Stimulated activated CD8-positive, alpha-beta memory T cell treated with anti-CD3 and anti-CD28 coated beads, Interleukin-4, amount 100 ng/mL, for 48 hours (primary cell): ENCODE data around the gene F12.
A peak's percentile ranks its signal among the peaks of the same experiment; 100 is the strongest.
"Not testable (repeated sequence)": the region's sequence is repeated elsewhere in the genome, so short reads cannot be mapped to it uniquely, and the experiment has no call there.

ENCODE experiments used
- DNase-seq: peaks from one replicate; pipeline ENCODE4 v3.0.0-alpha.2; 2020

The F12 gene

DNA sequence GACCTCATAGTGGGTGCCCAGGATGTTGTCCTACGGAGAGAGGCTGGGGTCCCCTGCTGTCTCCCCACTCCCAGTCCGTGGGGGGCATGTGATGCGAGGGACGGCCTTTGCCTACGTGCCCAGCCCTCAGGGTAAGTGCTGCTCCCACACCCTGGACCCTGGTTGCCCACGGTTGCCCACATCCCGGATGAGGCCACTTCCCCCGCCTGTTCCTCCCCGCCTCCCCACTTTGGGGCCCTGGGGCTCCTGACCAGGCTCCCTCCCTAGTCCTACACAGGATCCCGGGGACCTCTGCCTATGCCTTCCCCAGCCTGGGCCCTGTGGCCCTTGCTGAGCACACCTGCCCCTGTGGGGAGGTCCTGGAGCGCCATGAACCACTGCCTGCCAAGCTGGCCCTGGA, 23.6 kb downstream of the F12 start:
- no peak for DNase-seq

DNA sequence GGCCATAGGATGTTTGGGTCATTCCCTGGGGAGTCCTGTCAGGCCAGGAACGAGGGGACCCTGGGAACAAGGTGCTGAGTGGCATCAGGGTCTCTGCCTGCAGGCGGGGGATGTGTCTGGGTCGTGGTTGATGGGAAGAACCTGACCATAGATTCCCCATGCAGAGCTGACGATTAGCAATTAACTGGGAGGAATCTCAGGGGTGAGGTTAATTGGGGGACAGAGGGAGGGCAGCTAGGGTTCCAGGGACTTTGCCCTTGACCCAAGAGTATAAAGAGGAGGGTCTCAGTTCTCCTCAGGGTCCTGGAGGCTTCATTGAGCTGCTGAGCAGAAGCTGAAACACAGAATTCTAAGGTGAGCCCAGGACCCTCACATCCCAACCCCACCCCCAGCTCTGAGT, 25.2 kb downstream of the F12 start, which contains the start of gene SLC34A1:
Gene SLC34A1, plus strand, starts transcription at position 301 of the 400 bp plus-strand sequence. CDS start 1,308 bp downstream, outside the sequence.
- DNase-seq, result no peak

DNA sequence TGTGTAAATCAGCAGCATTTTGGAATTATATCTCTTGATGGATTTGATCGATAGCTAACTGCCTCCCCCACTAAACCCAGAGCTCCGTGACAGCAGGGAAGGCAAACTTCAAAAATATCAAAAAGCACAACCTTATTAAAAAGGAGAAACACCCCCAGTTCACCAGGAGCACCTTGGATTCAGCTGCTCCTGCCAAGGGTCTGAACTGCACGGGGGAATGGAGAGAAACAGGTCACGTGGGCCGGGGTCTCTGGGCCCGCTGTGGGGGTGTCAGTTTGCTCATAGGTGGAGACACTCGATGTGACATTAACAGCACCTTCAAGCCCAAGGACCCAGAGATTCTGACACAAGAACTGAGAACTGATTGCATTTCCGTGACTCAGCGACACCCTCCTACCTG, 26.2 kb downstream of the F12 start:
- DNase-seq, result no peak

DNA sequence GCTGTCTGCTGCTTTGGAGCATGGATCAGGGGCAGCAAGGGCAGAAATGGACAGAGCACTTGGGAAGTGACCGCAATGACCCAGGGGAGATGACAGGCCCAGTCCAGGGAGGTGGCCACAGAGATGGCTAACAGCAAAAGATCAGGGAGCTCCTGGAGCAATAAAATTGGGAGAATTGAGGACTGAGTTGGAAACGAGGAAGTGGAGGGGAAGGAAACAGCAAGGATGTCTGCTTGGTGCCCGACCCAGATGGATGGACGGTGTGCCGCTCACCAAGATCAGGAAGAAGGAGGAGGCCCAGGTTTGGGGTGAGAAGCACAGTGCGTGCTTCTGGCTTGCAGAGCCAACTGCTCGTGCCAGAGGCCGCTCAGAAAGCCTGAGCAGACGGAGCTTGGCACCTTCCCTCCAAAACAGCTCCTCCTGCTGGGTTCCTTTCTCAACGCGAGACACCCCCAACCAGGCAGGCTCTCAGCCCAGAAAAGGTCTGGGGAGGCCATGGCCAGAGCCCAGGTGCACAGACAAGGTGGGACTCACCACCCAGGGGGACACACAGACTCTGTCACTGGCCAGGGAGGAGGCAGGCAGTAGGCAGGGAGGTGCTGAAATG, 26.8 kb downstream of the F12 start:
- no peak for DNase-seq

DNA sequence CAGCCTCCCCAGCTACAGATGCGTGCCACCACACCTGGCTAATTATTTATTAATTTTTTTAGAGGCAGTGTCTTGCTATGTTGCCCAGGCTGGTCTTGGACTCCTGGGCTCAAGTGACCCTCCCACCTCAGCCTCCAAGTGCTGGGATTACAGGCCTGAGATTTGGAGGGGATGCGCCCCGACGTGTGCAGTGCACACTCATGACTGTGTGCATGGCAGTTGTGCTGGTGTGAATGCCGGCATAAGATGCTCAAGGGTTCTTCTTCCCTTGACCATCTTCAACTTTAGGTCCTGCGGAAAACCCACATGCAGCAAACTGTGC, 28.6 kb downstream of the F12 start:
- no peak for DNase-seq

DNA sequence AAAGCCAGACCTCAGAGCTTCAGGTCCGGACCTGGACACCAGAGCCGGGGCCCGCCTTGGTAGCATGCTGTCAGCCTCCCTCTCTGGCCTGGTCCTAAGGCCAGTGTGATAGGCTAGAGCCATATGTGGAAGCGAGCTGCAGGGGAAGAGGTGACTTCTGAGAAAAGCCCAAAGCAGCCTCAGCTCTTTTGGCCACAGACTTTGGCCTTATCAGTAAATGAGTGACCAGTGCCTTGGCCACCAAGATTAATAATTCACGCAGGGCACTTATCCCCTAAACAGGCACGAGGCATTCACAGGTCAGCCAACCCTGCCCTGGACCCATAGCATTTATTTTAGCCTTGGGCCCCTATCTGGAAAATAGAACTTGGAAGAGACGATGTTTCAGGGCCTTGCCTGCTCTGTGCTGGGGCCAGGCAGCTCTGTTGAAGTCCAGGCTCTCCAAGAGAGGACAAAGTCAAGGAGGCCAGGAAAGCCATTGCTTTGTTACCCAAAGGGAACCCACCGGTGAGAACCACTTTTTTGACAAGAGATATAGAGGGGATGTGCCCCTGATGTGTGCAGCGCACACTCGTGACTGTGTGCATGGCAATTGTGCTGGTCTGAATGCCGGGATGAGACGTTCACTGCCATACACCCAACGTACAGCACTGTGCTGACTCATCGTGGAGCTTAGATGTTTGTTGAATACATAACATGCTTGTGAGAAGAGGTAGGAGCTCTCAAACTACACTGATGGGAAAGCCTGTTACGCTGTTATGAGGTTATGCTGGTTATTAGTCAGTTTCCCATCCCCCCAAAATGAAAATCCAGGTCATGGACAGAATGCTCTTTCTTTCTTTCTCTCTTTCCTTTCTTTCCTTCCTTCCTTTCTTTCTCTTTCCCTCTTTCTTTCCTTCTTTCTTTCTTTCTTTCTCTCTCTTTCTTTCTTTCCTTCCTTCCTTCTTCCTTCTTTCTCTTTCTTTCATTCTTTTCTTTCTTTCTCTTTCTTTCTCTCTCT, 30.2 kb downstream of the F12 start:
- DNase-seq, result no peak

DNA sequence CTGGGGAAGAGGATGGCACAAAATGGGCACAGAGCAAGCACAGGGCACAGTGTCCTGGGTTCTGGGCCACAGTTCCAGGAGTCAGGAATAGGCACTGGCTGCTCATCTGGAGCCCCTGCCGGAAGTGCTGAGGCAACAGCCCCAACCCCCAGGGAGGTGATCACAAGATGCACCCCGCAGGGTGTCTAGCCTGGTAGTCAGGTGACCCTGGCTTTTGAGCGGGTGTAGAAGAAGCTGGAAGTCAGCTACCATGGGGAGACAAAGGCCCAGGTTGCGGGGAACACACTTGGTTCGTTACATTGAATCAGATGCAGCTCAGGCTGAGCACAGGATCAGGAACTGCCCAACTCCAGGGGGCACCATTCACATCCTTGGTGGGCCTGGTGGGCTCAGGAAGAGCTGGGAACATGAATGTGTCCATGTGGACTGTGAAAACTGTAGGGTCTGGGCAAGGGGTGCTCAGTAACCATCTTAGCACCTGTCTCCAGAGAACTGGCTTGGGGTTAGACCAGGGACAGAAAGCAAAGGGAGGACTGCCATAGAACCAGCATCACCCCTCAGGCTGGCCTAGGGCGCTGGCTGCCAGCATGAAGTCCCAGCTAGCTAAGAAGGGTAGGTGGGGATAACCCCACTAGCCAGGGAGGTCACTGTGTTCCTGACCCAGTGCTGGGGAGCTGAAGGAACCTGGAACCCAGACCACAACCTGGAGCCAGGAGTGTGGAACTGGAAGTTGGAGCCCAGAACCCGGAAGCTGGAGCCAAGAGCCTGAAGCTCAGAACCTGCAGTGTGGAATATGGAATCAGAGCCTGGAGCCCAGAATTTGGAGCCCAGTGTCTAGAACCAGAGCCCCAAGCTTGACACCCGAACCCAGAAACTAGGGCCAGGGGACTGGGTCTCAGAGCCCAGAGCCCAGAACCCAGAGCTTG, 31.2 kb downstream of the F12 start:
- no peak for DNase-seq

DNA sequence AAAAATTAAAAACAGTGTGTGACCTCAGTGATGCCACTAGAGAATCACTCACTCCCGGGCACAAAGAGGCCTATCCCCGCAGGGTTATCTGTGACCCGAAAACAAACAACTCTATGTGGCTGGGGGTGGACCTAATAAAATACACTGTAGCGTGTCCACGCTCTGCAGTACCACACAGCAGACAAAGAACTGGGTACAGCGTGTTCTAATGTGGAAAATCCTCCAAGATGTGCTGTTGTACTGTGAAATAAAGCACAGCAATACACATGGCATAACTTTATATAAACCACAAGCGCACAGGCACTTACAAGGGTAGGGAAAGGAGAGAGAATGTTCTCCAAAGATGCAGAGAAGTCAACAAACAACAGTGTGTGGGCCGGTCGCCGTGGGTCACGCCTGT, 33.3 kb downstream of the F12 start:
- DNase-seq, result no peak

DNA sequence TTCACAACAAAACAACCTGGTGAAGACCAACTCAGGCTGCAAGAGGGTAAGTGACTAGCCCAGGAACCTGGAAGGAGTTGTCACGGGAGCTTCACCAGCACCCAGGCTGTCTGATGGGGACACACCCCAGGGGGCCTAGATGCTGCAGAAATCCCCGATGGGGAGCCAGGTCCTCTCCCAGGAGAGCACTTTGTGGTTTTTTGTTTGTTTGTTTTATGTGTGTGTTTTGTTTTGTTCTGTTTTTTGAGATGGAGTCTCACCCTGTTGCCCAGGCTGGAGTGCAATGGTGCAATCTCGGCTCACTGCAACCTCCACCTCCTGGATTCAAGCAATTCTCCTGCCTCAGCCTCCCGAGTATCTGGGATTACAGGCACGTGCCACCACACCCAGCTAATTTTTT, 33.8 kb downstream of the F12 start:
- not testable (repeated sequence) for DNase-seq

DNA sequence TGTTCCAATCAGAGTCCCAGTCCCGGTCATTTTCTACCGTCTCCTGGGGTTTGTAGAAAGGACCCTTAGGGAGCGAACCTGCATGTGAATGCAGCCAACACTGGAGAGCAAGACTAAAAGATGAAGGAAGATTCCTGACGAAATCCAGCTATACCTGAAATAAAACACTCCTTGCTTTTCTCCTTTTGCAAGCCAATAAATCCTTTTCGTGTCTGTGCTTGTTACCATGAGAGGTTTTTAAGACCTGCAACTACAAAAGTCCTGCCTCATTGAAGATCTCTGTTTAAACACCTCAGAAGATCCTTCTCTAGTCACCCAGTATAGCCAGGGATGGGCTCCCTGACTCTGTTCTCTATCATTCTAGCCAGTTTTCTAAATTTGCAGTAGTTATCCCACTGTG, 35.2 kb downstream of the F12 start:
- DNase-seq, result no peak

DNA sequence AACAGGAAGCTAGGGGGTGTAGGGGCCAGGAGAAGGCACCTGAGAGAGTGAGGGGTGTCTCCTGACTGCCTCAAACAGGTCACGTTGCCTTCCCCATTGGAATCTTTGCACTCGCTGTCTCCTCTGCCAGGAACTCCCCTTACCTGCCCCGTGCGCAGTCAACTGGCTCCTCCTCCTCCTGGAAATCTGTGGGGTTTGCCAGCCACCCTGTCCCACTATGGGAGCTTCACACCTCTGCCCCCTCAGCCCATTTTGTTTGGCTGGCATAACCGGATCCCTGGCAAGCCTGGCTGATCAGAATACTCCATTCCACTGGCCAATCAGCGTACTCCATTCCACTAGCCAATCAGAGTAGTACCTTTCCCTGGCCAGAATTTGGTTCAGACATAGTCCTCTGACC, 35.6 kb downstream of the F12 start:
- DNase-seq, result no peak

DNA sequence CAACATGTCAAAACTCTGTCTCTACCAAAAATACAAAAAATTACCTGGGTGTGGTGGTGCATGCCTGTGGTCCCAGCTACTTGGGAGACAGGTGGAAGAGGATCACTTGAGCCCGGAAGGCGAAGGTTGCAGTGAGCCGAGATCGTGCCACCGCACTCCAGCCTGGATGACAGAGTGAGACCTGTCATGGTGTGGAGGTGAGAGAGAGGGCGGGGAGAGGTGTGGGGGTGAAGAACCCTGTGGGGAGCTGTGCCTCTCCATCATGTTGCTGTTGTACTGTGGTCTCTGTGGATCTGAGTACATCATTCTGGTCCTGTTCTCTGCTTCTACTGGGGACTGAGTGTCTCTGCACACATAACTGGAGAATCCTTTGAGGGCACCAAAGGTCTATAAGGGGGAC, 36.5 kb downstream of the F12 start:
- no peak for DNase-seq

DNA sequence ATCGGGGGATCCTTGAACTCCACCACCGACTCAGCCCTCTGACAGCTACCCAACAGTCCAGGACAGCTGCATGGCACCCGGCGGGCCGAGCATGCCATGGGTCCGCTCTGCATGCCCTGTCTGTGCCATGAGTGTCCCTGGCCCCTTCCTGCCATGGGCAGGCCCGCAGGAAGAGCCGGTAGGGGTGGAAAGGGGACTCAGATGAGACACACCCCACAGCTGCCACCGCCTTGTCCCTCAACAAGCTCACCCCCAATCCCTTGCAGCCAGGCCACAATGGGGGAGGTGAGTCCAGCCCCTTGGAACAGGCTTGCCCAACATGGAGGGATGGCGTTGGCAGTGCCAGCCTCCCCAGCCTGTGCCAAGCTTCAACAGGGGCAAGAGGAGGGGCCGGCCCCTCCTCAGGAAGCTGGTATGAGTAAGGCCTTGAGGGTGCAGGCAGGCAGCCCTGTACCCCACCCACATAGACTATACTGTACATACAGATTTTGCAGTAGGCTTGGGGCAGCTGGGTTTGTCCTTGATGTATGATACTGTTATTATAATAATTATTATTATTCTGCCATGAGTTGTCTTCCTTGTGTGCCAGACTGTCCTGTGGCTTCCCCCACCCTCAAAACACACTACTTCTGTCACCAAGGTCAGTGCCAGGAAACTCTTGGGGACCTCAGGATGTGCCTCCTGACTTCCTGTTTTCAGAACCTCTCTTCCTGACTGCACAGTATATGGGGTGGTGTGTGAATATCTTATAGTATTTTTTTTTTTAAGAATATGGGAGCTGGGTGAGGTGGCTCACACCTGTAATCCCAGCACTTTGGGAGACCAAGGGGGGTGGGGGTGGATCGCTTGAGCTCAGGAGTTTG, 37.1 kb downstream of the F12 start:
- no peak for DNase-seq

DNA sequence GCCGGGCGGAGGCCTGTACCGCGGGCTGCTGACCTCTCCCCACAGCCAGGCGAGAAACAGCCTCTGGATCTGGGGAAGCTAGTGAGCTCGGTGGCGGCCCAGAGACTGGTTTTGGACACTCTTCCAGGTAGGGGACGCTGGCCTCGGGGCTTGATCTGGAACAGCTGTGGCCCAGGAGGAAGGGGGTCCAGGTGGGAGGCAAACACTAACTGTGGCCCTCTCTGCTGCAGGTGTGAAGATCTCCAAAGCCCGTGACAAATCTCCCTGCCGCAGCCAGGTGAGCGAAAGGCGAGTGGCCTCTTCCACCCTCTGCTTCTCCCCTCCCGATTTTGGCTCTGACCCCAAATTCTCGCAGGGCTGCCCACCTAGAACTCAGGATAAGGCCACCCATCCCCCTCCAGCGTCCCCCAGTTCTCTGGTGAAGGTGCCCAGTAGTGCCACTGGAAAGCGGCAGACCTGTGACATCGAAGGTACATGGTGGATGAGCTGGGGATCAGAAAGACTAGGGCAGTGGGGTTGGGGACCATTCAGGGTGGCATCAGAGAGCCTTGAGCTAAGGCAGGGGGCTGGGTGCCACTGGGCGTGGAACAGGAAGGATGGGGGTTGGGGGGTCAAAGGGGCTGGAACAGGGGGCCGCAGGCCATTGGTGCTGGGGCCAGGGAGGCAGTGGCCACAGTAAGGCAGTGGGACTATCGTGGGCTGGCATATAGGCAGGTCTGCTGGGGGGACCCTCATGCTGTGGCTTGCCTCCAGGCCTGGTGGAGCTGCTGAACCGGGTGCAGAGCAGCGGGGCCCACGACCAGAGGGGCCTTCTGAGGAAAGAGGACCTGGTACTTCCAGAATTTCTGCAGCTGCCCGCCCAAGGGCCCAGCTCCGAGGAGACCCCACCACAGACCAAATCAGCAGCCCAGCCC, 38.0 kb downstream of the F12 start:
- no peak for DNase-seq

DNA sequence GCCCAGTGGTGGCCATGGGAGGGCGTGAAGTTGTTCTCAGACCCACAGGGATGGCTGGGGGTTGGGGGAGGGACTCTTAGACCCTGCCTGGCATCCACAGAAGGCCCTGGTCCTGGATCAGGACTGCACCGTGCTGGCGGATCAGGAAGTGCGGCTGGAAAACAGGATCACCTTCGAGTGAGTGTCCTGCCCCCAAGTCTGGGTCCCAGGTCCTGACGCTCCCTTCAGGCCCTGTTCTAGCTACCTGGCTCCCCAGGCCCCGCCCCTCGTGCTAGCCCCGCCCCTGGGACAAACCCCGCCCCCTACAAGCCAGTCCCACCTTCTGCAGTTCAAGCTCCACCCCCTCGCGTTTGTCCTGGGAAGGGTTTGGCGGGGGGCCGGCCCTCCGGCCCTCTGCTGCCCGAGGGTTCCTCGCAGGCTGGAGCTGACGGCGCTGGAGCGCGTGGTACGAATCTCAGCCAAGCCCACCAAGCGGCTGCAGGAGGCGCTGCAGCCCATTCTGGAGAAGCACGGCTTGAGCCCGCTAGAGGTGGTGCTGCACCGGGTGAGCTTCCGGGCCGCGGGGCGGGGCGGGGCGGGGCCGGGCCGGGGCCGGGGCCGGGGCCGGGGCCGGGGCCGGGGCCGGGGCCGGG, 38.8 kb downstream of the F12 start:
- DNase-seq, result peak; percentile 81

DNA sequence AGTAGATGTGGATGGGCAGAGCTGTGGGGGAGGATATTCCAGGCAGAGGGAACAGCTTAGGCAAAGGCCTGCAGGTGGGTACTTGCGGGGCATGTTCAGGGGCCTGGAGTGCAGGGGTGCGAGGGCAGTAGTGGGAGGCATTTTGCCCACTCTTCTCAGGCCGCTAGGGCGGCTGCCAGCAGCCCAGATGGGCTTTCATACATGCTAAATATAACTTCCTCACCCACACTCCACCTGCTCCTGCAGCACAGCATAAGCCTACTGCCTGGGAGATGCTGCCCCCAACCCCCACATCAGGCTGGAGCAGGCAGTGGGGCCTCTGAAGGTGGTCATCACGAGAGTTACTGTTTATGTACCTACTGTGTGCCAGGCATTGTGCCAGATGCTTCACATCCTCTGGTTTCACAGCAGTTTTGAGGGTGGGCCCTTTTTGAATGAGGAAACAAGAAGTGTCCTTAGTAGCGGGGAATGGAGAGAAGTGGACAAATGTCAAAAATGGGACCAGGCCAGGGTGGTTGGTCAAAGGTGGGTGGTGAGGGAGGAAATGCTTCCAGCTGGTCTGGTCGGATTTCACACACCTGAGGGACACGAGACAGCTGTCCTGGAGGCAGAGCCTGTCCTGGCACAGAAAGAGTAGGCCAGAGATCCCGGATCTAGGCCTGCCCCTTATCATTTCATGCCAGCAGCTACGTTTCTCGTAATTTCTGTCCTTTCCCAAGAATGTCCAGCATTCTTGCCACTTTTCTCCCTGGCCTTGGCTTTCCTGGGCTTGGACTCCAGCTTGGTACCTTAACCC, 39.5 kb downstream of the F12 start:
- no peak for DNase-seq

DNA sequence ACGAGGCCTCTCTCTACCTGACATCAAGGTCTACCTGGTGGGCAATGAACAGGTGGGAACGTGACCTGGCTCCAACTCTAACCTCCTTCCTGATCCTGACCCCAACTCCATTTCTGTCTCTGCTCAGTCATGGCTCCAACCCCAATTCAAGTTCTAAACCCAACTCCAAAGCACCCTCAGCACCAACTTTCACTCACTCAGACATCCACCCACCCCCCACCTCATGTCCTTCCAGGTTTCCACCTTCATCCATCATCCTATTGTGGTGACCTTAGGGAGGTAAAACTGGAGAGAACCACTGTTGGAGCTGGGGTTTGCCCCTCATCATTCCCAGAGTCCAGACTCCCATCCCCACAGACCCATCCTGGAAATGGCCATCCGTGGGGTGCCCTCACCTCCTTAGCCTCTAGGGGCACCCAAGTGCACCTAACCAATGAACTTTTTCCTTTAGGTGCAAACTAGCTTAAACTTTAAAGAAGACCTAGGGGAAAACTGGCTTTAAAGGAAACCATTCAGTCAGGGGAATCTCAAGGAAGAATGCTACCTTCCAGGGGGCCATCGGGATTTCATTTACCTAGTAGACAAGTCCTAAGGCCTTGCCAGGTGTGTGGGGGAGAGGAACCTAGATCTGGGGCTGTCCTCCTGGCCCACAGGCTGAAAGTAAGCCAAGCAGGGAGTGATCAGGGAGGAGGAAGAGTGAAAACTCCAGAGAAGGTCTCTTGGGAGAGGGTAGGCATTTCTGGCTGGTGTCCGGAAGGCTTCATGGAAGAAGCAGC, 40.3 kb downstream of the F12 start:
- DNase-seq, result peak; percentile 58

DNA sequence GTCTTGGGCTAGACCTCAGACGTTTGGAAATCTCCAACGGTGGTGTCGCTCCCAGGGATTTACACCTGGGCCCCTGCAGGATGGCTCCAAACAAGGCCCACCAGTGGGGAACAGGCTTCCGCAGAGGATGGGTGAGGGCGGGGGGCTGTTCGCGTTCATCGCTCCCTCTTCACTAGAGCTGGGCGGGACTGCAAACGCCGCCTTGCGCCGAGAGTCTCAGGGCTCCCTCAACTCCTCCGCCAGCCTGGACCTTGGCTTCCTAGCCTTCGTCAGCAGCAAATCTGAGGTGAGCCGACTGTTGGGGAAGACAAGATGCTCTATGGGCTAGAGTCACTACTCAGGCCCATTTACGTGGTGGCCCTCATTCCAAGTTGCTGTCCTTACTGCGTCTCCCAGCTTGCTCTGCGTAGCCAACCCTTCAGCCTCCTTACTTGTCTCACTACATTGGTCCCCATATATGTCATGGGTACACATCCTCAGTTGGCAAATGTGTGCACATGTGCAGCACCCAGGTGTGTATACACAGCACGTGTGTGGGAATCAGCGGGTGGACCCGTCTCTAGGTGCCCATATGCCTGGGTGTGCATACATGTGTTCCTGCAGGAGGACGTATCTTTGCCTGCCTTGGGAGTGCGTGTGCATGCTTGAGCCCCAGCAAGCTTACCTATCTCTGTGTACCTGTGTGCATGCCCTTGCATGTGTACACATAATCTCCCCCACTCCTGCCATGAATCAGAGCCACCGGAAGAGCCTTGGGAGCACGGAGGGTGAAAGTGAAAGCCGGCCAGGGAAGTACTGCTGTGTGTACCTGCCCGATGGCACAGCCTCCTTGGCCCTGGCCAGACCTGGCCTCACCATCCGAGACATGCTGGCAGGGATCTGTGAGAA, 41.1 kb downstream of the F12 start:
- no peak for DNase-seq
